Heart right ventricle (tissue), 16 donors: ENCODE measurements around the gene TAAR8. TPM values are rescaled to one million over a fixed set of nuclear protein-coding genes. Genes with fewer than 3 reads are reported as not detected.

Experiments
- ATAC-seq, 8 donors: fragments of 200-7000 bp; cut with Tn5 transposase; one replicate each; pipeline ENCODE4 v1.9.1; 2020; ENCODE audit warnings: mild to moderate bottlenecking in 8 of 8, moderate library complexity in 8 of 8, moderate number of reproducible peaks in 1 of 8
- DNase-seq, 2 donors: peaks; one replicate each; pipeline ENCODE4 v3.0.0-alpha.2; 2020
- H3K27ac ChIP-seq, 10 donors: fragments of 200-600 bp; sonication (generic) in 2 of 10; one replicate each; pipeline versions ENCODE4 v1.5.0 to v1.8.0; 2020 to 2022; ENCODE audit warnings: mild to moderate bottlenecking in 3 of 10
- H3K27me3 ChIP-seq, 7 donors: fragments of 200-600 bp; one replicate each; pipeline ENCODE4 v1.8.0; 2021 to 2022; ENCODE audit warnings: mild to moderate bottlenecking in 2 of 7
- H3K36me3 ChIP-seq, 9 donors: fragments of 200-600 bp; sonication (generic) in 1 of 9; one replicate each; pipeline versions ENCODE4 v1.5.0 to v1.8.0; 2020 to 2022; ENCODE audit warnings: mild to moderate bottlenecking in 2 of 9
- H3K4me1 ChIP-seq, 9 donors: fragments of 200-600 bp; sonication (generic) in 1 of 9; one replicate each; pipeline versions ENCODE4 v1.5.0 to v1.8.0; 2020 to 2022; ENCODE audit warnings: mild to moderate bottlenecking in 4 of 9
- H3K4me3 ChIP-seq, 10 donors: fragments of 200-600 bp; sonication (generic) in 2 of 10; one replicate each; pipeline versions ENCODE4 v1.5.0 to v1.8.0; 2020 to 2022; ENCODE audit warnings: mild to moderate bottlenecking in 7 of 10, moderate library complexity in 2 of 10
- H3K9me3 ChIP-seq, 11 donors: fragments of 200-600 bp in 10 of 11; sonication (generic) in 2 of 11; one replicate each; pipeline versions ENCODE4 v1.5.0 to v1.8.0; 2013 to 2022; ENCODE audit warnings: mild to moderate bottlenecking in 2 of 11, control low read depth in 1 of 11, moderate library complexity in 1 of 11
- WGBS, 2 donors: extraction: QIAGEN DNeasy Blood & Tissue Kit; methylation state at CpG; one replicate each; pipeline ENCODE4 v1.1.7; 2013; ENCODE audit warnings: inconsistent platforms in 1 of 2; 5-methylcytosine and 5-hydroxymethylcytosine counted together
- intact Hi-C, 10 donors: fragments of 100-400 bp; cut with DNase I; formaldehyde crosslinking; loops; one replicate each; pipeline versions ENCODE4 v1.11.1 to v1.14.2; 2022
- polyA plus RNA-seq, 2 donors: library from polyadenylated mRNA; stranded (reverse); fragments of 200-250 nt; gene quantifications; one replicate each; pipeline ENCODE4 v1.2.3, GENCODE V29; 2013
- total RNA-seq, 10 donors: library from RNA; stranded (reverse); fragmentation: NEBNext Ultra II Directional in 3 of 10; extraction: Animal tissue kit (Norgen Biotek cat#: 25700) in 3 of 10; gene quantifications; one replicate each; pipeline versions ENCODE4 v1.2.1 to v1.2.4, GENCODE V29; 2021 to 2023
- TF ChIP-seq, protein P1 (sequence below), 9 donors: fragments of 200-600 bp; sonication (generic) in 2 of 9; IDR thresholded peaks; one replicate each; pipeline versions ENCODE4 v1.5.0 to v1.8.0; 2021 to 2022; ENCODE audit warnings: antibody characterized with exemption in 9 of 9, mild to moderate bottlenecking in 5 of 9, moderate library complexity in 1 of 9
- donor health status: Arrhythmogenic right ventricular cardiomyopathy.
- donor health status: ischemic (EF 13 %, LVEDD 7.1; RV severe dilation, severe dysfunction).
- donor health status: healthy with polysubstance abuse.
- donor health status: DM: no; HTN: yes; CAD: no.
- donor health status: DM: no; HTN: no; CAD: no.
- donor health status: ischemic (EF 25% LVEDD 6.9; RV normal size, moderate dysfunction).
- donor health status: ischemic (EF 25% LVEDD 5.7; RV mildly dilated, moderate dysfunction).
- donor health status: healthy.
- donor health status: DM: yes; HTN: yes; CAD: no.
- donor health status: Ischemic cardiomyopathy.
- donor health status: ischemic (EF 35%, LVEDD 5.7; RV mildly dilated, moderate dysfunction).
- donor health status: nonischemic (EF 11% LVEDD 7.7; RV severe dilation, severe dysfunction).
- donor health status: DM: yes; HTN: yes; CAD: no.
- donor health status: PGD.
- donor health status: ischemic (EF 29% LVEDD 5.4; RV normal size, mild dysfunction).
- donor health status: nonischemic (EF 23%, LVEDD 6.1; RV moderate dilation, normal function).

TAAR8 gene
- total and polyA plus RNA-seq, 12 donors, result not detected

DNA sequence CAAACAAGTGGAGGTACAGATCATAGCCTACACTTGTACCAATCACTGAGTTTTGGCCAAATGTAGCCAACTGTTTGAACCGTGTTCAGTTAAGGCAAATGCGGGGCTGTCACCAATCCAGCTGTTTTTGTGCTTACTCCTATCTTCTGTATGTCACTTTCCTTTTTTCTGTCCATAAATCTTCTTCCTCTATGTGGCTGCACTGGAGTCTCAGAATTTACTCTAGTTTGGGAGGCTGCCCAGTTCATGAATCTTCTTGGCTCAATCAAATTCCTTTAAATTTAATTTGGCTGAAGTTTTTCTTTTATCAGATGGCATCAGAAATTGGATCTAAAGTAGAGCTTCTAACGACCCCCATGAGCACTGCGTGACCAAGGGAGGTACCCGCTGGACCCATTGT, 27.8 kb upstream of the TAAR8 start:
- Histone ChIP-seq H3K27ac (no peak overlapping the region), H3K9me3 (no peaks in the 10 kb centered on the region), H3K4me1 (no peaks in the 10 kb centered on the region), H3K27me3 (peaks cover 0 to 16% (median 11%) of the 10 kb centered on the region in 7 donors), H3K36me3 (no peaks in the 10 kb centered on the region), H3K4me3 (no peak overlapping the region)
- intact Hi-C loops, result loop anchor here in 3 of 10 donors (5.0 to 10.0 kb wide), 3 partner anchors 243 to 270 kb away; partner anchors contain the start of gene SLC18B1 (in 1 of the 3)
- TF ChIP-seq, protein P1, sequence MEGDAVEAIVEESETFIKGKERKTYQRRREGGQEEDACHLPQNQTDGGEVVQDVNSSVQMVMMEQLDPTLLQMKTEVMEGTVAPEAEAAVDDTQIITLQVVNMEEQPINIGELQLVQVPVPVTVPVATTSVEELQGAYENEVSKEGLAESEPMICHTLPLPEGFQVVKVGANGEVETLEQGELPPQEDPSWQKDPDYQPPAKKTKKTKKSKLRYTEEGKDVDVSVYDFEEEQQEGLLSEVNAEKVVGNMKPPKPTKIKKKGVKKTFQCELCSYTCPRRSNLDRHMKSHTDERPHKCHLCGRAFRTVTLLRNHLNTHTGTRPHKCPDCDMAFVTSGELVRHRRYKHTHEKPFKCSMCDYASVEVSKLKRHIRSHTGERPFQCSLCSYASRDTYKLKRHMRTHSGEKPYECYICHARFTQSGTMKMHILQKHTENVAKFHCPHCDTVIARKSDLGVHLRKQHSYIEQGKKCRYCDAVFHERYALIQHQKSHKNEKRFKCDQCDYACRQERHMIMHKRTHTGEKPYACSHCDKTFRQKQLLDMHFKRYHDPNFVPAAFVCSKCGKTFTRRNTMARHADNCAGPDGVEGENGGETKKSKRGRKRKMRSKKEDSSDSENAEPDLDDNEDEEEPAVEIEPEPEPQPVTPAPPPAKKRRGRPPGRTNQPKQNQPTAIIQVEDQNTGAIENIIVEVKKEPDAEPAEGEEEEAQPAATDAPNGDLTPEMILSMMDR (IDR thresholded peaks at IDR 0.05), result no peak
- WGBS, 2 donors, result 85 to 94% methylated on average over 5 of the region's 5 CpGs
- no peak for ATAC-seq
- no peak for DNase-seq

DNA sequence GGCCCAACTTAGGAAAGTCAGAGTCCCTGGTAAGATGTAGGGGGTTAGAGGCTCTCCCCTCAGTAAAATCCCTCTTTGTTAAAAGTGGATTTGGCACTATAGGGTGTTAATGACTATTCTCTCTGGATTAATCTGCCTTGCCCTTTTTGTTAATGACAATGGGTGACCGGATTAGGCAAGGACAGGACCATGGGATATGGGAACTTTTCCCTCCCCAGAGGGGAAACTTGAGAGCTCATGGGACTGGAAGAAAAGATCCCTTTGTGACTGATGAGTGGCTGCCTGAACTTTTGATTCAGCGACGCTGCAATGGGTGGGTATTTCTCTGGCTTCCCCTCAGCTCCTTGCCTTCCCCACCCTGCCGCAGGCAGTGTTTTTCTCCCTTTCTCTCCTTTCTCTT, 26.6 kb upstream of the TAAR8 start:
- intact Hi-C loops, result loop anchor here in 3 of 10 donors (5.0 to 10.0 kb wide), 3 partner anchors 241 to 269 kb away; partner anchors contain the start of gene SLC18B1 (in 1 of the 3)
- H3K27ac ChIP-seq, result no peak overlapping the region
- H3K36me3 ChIP-seq, result no peaks in the 10 kb centered on the region
- WGBS, 2 donors, result 65 to 77% methylated on average over 4 of the region's 4 CpGs
- peaks cover 0 to 22% (median 11%) of the 10 kb centered on the region in 7 donors for H3K27me3 ChIP-seq
- H3K9me3 ChIP-seq, result no peaks in the 10 kb centered on the region
- no peak overlapping the region for H3K4me3 ChIP-seq
- ATAC-seq, result no peak
- H3K4me1 ChIP-seq, result no peaks in the 10 kb centered on the region
- TF ChIP-seq, protein P1 (IDR thresholded peaks at IDR 0.05), result no peak
- no peak for DNase-seq

DNA sequence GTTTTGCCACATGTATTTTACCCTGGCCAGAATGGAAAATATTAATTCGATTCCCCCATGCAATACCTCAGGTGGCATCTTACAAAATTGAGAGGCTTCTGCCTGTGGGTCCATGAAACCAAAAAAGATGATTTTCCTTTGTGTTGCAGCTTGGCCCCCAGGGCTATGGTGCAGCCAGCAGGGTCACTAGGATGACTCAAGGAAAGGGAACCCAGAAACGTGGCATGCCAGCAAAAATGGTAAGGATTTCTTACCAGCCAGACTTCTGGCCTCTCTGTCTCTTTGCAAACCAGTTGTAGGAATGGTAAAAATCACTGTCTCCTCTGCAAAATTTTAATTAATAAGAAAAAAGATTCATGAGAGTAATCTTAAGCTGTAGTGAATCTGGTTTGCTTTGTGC, 26.0 kb upstream of the TAAR8 start:
- Histone ChIP-seq H3K27ac (no peak overlapping the region), H3K4me3 (no peak overlapping the region), H3K27me3 (peaks cover 0 to 22% (median 11%) of the 10 kb centered on the region in 7 donors), H3K9me3 (no peaks in the 10 kb centered on the region), H3K4me1 (no peaks in the 10 kb centered on the region), H3K36me3 (no peaks in the 10 kb centered on the region)
- DNase-seq (no peak), ATAC-seq (no peak)
- TF ChIP-seq, protein P1 (IDR thresholded peaks at IDR 0.05), result no peak
- WGBS, 2 donors, result 60 to 62% methylated on average over 2 of the region's 2 CpGs
- intact Hi-C loops, result loop anchor here in 3 of 10 donors (5.0 to 10.0 kb wide), 3 partner anchors 241 to 268 kb away; partner anchors contain the start of gene SLC18B1 (in 1 of the 3)

DNA sequence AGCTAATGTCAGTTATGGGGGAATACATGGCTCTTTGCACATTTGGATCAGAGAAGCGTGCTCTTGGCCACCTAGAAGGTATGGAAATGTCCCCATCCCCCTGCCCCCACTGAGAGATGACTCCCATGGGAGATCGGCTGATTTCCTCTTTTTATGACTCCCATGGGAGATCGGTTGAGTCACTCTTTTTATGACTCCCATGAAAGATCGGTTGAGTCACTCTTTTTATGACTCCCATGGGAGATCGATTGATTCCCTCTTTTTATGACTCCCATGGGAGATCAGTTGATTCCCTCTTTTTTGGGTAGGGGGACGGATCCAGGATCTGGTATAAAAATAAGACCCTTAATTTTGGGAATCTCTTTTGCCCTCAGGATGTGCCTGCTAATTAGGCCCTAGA, 24.7 kb upstream of the TAAR8 start:
- 74 to 77% methylated on average over 6 of the region's 6 CpGs for WGBS, 2 donors
- H3K36me3 ChIP-seq, result no peaks in the 10 kb centered on the region
- H3K4me1 ChIP-seq, result no peaks in the 10 kb centered on the region
- intact Hi-C loops, result loop anchor here in 3 of 10 donors (5.0 to 10.0 kb wide), 3 partner anchors 240 to 267 kb away; partner anchors contain the start of gene SLC18B1 (in 1 of the 3)
- TF ChIP-seq, protein P1 (IDR thresholded peaks at IDR 0.05), result no peak
- no peaks in the 10 kb centered on the region for H3K9me3 ChIP-seq
- H3K4me3 ChIP-seq, result no peak overlapping the region
- DNase-seq (no peak), ATAC-seq (no peak)
- H3K27me3 ChIP-seq, result peaks cover 0 to 22% (median 11%) of the 10 kb centered on the region in 7 donors
- H3K27ac ChIP-seq, result no peak overlapping the region
